Glomerular visceral epithelial cell (primary cell): ENCODE results near the gene PARVA.
A peak's percentile ranks its signal among the peaks of the same experiment; 100 is the strongest.

Experiments
- DNase-seq: peaks from one replicate; pipeline ENCODE4 v3.0.0-alpha.2; 2016; ENCODE audit errors: extremely low spot score

The PARVA gene

DNA sequence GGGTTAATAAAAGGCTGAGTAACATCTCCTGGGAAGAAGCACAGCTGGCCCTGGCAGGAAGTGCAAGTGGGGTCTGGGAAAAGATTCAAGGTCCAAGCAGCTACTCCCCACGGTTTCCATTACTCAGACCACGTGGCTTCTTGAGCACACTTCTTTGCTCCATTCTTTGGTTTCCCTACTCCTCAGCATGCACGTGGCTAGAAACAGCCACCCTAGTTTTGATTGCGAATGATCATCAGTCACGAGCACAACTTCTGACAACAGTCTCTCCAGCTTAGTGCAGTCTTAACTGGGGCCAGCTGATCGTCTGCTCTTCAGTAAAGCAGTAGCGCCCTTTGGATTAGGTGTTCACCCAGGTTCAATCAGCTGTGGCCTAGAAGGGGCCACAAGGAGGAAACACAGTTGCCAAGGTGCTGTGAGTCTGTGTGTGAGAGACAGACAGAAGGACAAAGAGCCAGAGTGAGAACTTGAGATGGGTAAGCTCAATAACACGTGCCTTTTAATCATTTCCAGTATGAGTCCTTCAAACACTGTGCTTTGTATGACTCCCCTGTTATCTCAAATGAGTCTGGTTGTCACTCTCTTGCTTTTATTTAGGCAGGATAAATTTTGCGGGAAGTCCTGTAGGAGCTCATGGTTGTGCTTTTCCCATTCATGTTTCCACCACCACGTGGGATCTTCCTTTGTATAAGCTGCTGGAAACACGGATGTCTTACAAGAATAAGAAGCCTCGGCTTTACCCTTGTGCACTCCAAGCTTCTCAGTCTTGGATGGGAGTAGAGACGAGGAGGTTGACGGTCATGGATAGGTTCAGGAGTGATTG, 901 bp upstream of the PARVA start:
- DNase-seq = peak; percentile 33

DNA sequence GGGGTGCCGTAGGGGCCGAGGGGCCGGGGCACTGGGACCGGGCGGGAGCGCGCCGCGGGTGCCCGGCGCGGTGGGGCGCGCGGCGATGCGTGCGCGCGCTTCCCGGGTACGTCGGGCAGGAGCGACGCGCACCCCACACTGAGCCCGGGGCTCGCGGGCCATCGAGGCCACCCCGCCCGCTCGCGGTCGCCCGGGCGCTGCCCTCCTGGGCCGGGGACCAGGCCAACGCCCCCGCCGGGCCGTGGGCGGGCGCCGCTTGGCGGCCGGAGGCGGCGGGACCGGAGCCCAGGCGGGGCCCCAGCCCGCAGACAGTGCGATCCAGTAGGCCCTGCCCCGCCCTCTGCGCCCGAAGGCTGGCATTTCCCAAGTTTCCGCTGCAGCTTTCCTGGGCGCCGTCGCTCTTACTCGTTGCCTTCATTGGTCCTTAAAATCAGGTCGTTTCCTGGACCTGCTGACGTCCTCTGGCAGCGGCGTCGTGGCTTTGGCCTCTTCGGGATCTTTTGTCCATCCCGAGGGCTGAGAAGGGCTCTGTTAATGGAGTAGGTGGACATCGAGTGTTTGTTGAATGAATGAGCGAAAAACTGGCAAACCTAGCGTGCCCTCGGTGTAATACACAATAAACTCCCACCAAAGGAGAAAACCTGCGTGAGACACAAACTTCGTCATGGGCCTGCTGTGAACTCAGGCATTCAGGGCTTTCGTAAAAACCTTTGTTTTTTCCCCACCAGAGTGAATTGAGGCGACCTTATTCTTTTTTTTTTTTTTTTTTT, 638 bp downstream of the PARVA start:
- peak; percentile 86 for DNase-seq

DNA sequence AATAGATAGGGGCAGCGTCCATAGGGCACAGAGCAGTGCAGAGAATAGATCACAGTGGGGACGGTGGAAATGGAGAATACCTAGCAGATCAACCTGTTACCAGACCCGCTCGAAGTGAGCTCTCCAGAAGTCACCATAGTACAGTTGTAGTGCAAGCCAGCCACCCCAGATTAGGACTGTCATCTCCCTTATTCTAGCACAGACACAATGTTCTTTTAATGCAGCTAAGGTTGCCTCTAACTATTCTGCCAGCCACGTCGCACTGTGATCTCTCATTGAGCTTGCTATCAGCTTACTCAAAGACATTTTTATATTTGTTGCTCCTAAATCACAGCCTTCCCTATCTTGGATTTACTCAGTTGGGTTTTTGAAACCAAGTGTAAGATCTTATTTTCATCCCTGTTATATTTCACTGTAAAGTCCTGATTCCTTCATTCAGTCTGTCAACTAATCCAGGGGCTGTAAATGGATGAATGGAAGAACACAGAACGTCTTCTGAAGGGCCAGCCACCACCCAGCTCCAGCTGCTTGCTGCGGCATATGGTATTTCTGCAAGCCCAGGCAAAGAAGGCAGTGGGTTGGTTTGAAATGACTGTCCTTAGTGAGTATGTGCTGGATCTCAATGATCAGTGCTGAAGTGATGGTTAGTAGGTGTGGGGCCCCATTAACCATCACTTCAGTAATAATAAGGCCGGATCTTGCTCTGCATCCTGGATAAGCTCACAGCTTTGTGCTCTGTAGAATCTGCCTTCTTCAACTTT, 3.4 kb downstream of the PARVA start:
- DNase-seq = no peak

GRCh38 chr11:12381875-12382274, 4.5 kb downstream of the PARVA start:
- no peak for DNase-seq

GRCh38 chr11:12382451-12382850, 5.1 kb downstream of the PARVA start:
- no peak for DNase-seq

DNA sequence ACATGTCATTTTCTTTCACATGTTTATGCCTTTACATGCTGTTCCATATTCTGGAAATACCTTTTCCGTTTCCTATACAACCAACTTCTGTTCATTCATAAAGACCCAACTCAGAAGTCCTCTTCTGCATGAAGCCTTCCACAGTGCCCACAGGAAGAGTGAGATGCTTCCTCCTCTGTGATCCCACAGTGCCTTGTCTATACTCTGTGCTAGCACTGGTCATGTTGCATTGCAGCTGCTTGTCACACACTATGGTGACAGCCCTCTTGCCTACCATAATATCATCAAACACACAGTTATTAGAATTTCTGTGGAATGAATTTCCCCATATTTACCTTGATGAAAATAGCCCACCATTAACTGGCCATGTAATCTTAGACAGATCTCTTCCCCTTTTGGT, 8.9 kb downstream of the PARVA start:
- DNase-seq = no peak

DNA sequence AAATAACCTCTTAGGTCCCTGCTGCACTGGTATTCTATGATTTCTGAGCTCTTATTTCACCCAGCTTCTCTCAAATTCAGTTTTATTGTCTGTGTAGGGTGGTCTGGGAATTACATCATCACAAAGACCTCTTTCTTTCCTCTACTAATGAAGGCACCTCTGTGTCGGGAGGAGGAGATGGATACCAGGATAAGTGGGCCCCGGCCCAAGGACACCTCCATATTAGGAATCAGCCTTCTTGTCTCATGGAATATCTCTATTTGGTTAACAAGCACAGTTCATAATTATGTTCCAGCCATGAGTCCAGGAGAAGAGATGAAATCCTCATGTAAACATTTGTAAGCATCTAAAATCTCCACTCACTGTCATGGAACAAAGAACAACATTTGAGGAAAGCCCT, 9.4 kb downstream of the PARVA start:
- no peak for DNase-seq

DNA sequence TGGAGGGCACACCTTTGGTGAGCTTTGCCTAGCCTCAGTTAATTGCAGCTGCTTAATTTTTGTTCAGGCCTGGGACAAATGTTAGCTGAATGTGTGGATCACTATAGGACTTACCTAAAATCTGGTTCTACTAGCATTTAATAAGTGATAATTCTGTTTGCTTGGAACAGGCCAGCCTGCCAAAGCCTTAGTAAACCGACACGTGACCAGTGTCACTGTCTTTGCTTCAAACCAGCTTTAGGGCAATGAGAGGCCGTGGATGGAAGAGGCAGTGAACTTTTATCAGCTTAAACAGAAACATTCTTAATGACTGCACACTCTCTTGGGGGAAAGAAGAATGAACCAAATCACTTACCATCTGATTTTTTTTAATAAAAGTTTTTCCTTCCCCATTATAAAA, 10.8 kb downstream of the PARVA start:
- no peak for DNase-seq

- DNase-seq = no peak
These were observed 11.7 kb downstream of the PARVA start for GRCh38 chr11:12388939-12389670.

DNA sequence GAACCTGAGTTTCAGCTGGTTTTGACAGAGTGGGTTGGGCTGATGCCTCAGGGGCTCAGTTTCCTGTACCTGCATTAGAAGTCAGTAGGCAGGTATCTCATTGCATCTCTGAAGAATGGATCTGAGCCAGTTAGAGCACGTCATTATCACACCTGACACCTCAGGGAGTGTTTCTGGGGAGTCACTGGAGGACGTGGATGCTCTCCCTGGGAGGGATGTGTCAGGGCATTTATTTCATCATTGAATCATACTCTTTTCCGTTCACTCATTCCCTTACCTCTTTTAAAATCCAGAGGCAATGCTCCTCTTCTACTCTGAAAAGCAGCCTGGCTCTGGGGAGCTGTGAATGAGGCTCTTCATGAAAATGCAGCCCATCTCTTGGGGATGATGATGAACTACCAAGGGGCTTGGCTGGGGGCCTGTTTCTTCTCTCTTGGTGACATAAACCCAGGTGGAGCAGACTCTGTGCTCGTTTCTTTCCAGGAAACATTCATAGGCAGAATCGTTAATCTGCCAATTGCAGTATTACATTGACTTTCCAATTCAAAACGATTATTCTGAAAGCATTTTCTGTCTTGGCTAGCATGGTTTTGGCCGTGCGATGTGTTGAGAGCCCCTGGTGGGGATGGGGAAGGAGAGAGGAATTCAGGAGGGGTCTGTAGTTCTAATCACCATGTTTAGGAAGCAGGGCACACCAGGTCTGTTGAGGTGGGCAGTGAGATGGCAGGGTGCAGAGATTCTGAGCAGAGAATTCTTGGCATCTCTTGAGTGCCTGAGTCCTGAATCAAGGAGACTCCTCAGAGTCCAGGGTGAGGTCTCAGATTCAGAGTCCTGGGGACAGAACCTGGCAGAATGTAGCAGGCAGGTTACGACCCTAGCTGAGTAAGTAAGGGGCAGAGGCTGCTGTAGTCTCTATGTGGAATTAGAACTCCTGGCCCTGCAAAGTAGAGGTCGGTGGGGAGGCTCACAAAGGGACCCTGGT, 12.6 kb downstream of the PARVA start:
- no peak for DNase-seq

DNA sequence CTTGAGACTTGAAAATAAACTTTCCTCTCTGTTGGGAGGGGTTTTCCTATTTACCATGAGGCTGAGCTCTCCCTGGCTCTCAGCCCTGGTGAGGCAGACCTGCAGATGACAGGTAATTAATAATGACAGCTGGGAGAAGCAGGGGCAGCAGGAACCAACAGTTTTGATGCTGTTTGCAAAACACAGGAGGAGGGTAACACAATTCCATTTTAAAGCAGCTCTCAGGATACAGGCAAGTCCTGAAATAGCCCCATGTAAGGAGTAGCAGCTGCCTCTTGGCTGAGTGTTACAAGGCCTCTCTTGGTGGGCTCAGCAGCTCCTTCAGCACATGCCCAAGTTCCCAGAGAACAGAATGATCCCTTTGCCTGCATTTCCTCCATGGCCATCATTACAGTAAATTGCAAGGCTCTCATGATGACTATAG, 13.3 kb downstream of the PARVA start:
- DNase-seq = no peak

DNA sequence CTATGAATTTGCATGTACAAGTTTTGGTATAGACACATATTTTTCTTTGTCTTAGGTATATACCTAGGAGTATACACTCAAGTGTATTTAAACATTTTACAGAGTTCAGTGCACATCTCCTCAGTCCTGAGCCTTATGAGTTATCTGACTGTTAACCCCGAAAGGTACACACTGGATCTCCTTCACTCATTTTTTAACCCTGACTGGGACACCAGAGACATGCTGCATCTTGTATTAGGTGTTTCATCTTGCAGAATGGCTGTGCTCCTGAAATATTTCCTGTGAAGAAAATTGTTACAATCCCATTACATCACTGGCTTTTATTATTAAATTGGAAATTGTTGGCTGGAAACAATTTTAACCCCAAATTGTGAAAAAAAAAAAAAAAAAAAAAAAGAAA, 15.3 kb downstream of the PARVA start:
- no peak for DNase-seq

DNA sequence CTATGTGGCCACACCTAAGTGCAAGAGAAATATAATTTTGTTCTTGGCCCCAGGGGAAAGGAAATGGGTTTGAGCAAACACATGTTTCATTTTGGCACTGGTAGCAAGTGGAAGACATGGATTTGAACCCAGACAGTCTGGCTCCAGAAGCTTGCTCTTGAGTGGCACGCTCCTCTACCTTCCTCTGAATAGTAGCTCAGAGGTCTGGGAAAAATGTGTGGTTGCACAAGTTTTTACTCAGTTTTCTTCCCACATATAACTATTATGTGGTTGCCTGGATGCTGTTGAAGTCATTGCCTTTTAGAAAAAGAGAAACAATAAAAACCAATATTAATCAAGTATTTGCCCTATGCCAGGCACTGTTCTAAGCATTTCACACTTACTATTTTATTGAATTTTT, 16.3 kb downstream of the PARVA start:
- no peak for DNase-seq

DNA sequence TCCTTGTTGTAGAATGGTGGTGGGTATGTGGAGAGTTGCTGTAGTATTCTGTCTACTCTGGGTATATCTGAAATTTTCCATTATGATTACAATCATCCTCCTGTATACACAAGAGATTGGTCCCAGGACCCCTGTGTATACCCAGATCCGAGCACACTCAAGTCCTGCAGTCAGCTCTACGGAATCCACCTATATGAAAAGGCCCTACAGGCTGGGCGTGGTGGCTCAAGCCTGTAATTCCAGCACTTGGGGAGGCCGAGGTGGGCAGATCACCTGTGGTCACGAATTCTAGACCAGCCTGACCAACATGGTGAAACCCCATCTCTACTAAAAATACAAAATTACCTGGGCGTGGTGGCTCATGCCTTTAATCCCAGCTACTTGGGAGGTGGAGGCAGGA, 17.2 kb downstream of the PARVA start:
- DNase-seq = no peak

DNA sequence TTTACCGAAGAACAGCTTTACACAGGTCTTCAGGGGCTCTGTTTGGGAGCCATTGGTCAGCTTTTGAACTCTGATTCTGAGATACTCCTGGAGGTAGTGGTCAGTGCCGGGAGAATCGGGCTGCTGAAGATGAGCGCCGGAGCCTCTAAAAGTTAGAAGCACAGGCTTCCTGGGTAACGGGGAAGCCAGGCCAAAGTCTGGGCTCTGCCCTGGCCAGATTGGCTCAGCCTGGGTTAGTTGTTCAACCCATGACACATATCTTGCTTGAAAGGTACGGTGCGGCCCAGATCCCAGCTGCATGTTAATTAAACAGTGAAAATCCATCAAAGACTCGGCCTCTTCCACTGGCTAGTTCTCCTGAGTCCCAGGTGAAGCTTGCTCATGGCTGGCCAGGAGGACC, 18.0 kb downstream of the PARVA start:
- no peak for DNase-seq

DNA sequence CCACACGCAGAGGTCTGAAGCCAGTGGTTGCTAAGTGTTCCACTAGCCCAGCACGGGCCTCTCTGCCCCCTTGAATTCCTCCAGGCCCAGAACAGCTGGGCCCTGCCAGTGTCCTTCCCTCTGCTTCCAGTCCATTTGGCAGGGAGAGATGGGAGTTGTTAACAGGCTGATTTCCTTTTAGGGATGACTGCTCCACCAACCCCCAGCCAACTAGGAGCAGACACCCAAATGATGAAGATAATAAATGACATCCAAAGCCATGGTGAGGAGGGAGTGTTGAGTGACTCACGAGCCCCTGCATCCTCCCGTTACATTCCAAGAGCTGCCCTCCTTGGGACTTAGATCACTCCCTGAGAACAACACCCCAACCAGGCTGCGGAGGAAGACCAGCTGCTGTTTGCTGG, 20.6 kb downstream of the PARVA start:
- peak; percentile 95 for DNase-seq

GRCh38 chr11:12399355-12399754, 22.0 kb downstream of the PARVA start:
- no peak for DNase-seq

GRCh38 chr11:12402025-12402424, 24.7 kb downstream of the PARVA start:
- DNase-seq = no peak

GRCh38 chr11:12402691-12403120, 25.3 kb downstream of the PARVA start:
- no peak for DNase-seq
